ENCODE data around the gene CACNB1. TPM values are rescaled to one million over a fixed set of nuclear protein-coding genes. Genes with fewer than 3 reads are reported as not detected.

Gene CACNB1
- total RNA-seq, 1 donor from 2014 or later, result 13.8 TPM

DNA sequence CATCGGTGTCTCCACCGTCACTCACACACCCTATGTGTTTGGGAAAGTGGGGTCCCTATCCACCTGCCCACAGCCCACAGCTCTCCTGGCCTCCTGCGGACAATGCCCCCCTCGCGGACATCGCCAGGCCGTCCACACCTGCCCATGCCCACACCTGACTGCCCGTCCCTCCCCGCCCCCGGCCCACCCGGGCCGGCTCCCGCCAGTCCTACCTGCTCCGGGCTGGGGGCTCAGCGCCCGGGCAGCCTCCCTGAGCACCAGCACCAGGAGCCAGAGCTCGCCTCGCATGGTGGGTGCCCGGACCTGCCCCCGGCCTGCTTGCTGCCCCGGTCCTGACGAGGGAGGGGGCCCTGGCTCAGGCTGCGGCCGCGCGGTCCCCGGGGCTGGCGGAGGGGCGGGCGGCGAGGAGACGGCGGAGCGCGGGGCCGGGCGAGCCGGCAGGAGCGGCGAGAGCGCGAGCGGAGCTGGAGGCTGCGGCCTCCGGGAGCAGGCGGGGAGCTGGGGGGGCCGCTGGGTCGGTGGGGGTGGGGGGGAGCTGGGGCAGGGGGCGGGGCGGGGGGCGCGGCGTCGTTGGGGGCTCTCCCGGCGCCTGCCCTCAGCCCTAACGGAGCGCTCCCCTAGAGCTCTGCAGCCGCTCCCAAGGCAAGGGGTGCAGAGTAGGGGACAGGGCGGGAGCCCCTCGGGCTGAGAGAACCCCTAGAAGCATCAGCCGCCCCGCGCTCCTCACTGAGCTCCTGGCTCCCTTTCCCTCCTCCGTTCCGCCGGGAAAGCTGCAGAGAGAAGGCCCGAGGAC, 46.1 kb downstream of the CACNB1 start, which contains the start of gene PLXDC1:
PLXDC1 (minus strand) TSS at position 488 of the 793 bp plus-strand sequence; CDS start at position 288, 200 bp downstream.
- TF ChIP-seq, protein P1, sequence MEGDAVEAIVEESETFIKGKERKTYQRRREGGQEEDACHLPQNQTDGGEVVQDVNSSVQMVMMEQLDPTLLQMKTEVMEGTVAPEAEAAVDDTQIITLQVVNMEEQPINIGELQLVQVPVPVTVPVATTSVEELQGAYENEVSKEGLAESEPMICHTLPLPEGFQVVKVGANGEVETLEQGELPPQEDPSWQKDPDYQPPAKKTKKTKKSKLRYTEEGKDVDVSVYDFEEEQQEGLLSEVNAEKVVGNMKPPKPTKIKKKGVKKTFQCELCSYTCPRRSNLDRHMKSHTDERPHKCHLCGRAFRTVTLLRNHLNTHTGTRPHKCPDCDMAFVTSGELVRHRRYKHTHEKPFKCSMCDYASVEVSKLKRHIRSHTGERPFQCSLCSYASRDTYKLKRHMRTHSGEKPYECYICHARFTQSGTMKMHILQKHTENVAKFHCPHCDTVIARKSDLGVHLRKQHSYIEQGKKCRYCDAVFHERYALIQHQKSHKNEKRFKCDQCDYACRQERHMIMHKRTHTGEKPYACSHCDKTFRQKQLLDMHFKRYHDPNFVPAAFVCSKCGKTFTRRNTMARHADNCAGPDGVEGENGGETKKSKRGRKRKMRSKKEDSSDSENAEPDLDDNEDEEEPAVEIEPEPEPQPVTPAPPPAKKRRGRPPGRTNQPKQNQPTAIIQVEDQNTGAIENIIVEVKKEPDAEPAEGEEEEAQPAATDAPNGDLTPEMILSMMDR (IDR thresholded peaks at IDR 0.05; ENCODE audit: unreplicated experiment), result no peak
- Mint-ChIP-seq H3K9me3 (ENCODE audit: low read depth) (no peaks in the 10 kb centered on the region), H3K36me3 (ENCODE audit: insufficient read depth) (peaks cover 7% of the 10 kb centered on the region), H3K27ac (peak within 1 kb of the TSS; percentile 100), H3K27me3 (peaks cover 28% of the 10 kb centered on the region), H3K4me1 (ENCODE audit: low read depth) (peaks cover 16% of the 10 kb centered on the region), H3K4me3 (ENCODE audit: low read depth) (peak within 1 kb of the TSS; percentile 95)
- DNase-seq (ENCODE audit: low spot score, unreplicated experiment), result peak; percentile 22

DNA sequence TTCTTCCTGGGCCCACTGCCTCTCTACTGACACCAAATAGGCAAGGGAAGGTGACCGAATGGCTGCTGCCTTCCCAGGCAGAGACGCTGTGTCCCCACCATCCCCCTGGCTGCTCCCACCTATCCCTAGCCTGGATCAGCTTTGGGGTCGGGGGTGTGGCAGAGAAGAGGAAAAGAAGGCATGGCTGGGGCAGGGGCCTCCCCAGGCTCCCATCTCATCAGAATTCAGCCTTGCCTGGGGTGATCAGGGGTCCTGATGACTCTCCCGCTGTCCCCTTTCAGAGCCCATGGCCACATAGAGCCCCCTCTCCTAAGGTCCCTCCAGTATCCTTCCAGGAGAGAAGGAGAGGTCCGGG, 46.7 kb downstream of the CACNB1 start:
- TF ChIP-seq, protein P1 (IDR thresholded peaks at IDR 0.05; ENCODE audit: unreplicated experiment), result no peak
- Mint-ChIP-seq H3K36me3 (ENCODE audit: insufficient read depth) (peaks cover 7% of the 10 kb centered on the region), H3K9me3 (ENCODE audit: low read depth) (no peaks in the 10 kb centered on the region), H3K27ac (peak overlapping the region; percentile 78), H3K4me3 (ENCODE audit: low read depth) (peak overlapping the region; percentile 72), H3K4me1 (ENCODE audit: low read depth) (peaks cover 16% of the 10 kb centered on the region), H3K27me3 (peaks cover 28% of the 10 kb centered on the region)
- DNase-seq (ENCODE audit: low spot score, unreplicated experiment), result no peak

- peak overlapping the region; percentile 72 for H3K4me3 Mint-ChIP-seq (ENCODE audit: low read depth)
- H3K27me3 Mint-ChIP-seq, result peaks cover 34% of the 10 kb centered on the region
- no peaks in the 10 kb centered on the region for H3K9me3 Mint-ChIP-seq (ENCODE audit: low read depth)
- no peak for DNase-seq (ENCODE audit: low spot score, unreplicated experiment)
- TF ChIP-seq, protein P1 (IDR thresholded peaks at IDR 0.05; ENCODE audit: unreplicated experiment), result no peak
- H3K36me3 Mint-ChIP-seq (ENCODE audit: insufficient read depth), result peaks cover 7% of the 10 kb centered on the region
- no peak overlapping the region for H3K27ac Mint-ChIP-seq
- peaks cover 16% of the 10 kb centered on the region for H3K4me1 Mint-ChIP-seq (ENCODE audit: low read depth)
Measured at GRCh38 chr17:39150104-39150634, 47.3 kb downstream of the CACNB1 start.

DNA sequence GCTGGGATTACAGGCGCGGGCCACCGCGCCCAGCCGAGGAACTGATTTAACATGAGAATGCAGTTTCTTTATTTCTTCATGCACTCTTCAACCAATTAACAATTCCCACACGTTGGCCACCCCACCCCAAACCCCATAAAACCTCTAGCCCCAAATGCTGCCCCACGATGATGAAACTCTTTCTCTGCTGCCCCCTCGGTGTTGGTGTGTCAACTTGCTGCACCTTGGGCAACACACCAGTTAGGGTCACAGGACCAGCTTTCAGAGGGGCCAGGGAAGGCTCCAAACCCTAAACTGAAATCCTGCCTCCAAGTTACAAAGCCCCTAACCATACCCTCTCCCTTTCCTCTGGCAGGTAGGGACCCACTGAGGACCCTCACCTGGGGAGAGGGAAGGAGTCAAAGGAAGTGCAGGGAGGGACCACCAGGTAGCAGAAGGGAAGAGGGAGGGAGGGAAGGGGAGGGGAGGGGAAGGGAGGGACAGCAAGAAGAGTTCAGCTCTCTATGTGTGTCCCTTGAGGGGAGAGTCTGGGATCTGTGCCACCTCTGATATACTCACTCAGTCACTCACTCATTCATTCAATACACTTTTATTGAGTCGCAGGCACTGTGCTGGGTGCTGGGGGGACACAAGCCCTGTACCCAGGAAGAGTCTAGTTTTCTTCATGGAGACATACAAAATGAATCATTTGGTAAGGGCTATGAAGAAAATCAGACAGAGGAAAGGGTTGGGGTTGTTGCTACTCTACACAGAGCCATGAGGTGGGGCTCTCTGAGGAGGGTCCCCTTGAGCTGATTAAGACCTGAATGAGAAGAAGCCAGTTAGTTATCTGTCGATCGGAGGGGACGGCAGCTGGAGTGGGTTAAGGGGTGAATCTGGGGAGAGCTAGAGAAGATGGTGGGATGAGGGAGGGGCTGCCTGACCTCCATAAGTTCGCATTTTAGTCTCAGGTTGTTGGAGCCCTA, 50.0 kb downstream of the CACNB1 start:
- Mint-ChIP-seq H3K27me3 (peaks cover 34% of the 10 kb centered on the region), H3K4me1 (ENCODE audit: low read depth) (peaks cover 7% of the 10 kb centered on the region), H3K36me3 (ENCODE audit: insufficient read depth) (no peaks in the 10 kb centered on the region), H3K9me3 (ENCODE audit: low read depth) (no peaks in the 10 kb centered on the region), H3K27ac (no peak overlapping the region), H3K4me3 (ENCODE audit: low read depth) (no peak overlapping the region)
- no peak for DNase-seq (ENCODE audit: low spot score, unreplicated experiment)
- TF ChIP-seq, protein P1 (IDR thresholded peaks at IDR 0.05; ENCODE audit: unreplicated experiment), result no peak

DNA sequence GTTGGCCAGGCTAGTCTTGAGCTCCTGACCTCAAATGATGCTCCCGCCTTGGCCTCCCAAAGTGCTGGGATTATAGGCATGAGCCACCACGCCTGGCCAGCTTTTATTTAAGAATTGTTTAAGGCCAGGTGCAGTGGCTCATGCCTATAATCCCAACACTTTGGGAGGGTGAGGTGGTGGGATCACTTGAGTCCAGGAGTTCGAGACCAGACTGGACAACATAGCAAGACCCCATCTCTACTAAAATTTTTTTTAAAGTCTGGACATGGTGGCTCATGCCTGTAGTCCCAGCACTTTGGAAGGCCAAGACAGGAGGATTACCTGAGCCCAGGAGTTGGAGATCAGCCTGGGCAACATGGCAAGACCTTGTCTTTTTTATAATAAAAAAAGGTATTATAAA, 51.2 kb downstream of the CACNB1 start:
- Mint-ChIP-seq H3K4me3 (ENCODE audit: low read depth) (no peak overlapping the region), H3K4me1 (ENCODE audit: low read depth) (no peaks in the 10 kb centered on the region), H3K27me3 (peaks cover 34% of the 10 kb centered on the region), H3K9me3 (ENCODE audit: low read depth) (peaks cover 3% of the 10 kb centered on the region), H3K27ac (no peak overlapping the region), H3K36me3 (ENCODE audit: insufficient read depth) (no peaks in the 10 kb centered on the region)
- no peak for DNase-seq (ENCODE audit: low spot score, unreplicated experiment)
- TF ChIP-seq, protein P1 (IDR thresholded peaks at IDR 0.05; ENCODE audit: unreplicated experiment), result no peak
